HEK293 (cell line): Measurements from ENCODE around the gene FSTL4.
A peak's percentile ranks its signal among the peaks of the same experiment; 100 is the strongest.

Experiments
- CTCF ChIA-PET: fragments of 350-600 bp; formaldehyde crosslinking; extraction: SDS; loops from one replicate; lab custom pipeline; 2021; ENCODE audit warnings: antibody characterized with exemption; lab: Yijun Ruan, JAX
- POLR2A ChIA-PET: fragments of 300-600 bp; formaldehyde crosslinking; extraction: SDS; loops from one replicate; lab custom pipeline; 2020; ENCODE audit warnings: antibody characterized with exemption, inconsistent platforms; lab: Yijun Ruan, JAX
- H3K27ac ChIP-seq: fragments of 200-500 bp; sonication (Bioruptor generic); 2 replicates; pipeline ENCODE4 v1.5.1; 2014; ENCODE audit warnings: low read depth, low read length, control low read depth, inconsistent platforms; ENCODE audit errors: extremely low read depth
- H3K36me3 ChIP-seq, 2 experiments: fragments of 200-500 bp in 1 of 2; sonication (Bioruptor generic) in 1 of 2; 1 replicate in 1 of 2; 2 replicates in 1 of 2; pipeline ENCODE4 v1.5.1; 2014 to 2017; ENCODE audit warnings: inconsistent platforms in 2 of 2, low read length in 2 of 2; ENCODE audit not compliant: control insufficient read depth in 2 of 2, insufficient read depth in 1 of 2
- H3K4me1 ChIP-seq: fragments of 200-500 bp; sonication (Bioruptor generic); 2 replicates; pipeline ENCODE4 v1.5.1; 2014; ENCODE audit warnings: mild to moderate bottlenecking, low read length, inconsistent platforms; ENCODE audit not compliant: control insufficient read depth, insufficient read depth
- H3K4me3 ChIP-seq: 2 replicates; pipeline ENCODE4 v1.5.1; 2011; ENCODE audit warnings: low read depth, mild to moderate bottlenecking, control low read depth, low read length, moderate library complexity
- H3K9me3 ChIP-seq: fragments of 200-500 bp; sonication (Bioruptor generic); 2 replicates; pipeline ENCODE4 v1.5.1; 2014; ENCODE audit warnings: low read depth, low read length, inconsistent platforms; ENCODE audit not compliant: control insufficient read depth, insufficient read depth
- BCL11B ChIP-seq: fragments of 450-650 bp; formaldehyde crosslinking; IDR thresholded peaks from 2 replicates; pipeline ENCODE4 v1.5.1; 2016; ENCODE audit warnings: low read depth, missing biosample characterization, missing genetic modification characterization
- EGR2 ChIP-seq: fragments of 450-650 bp; formaldehyde crosslinking; IDR thresholded peaks from 2 replicates; pipeline ENCODE4 v1.5.1; 2016; ENCODE audit warnings: low read depth, missing biosample characterization, missing genetic modification characterization
- FEZF1 ChIP-seq: fragments of 450-650 bp; formaldehyde crosslinking; IDR thresholded peaks from 2 replicates; pipeline ENCODE4 v1.5.1; 2016; ENCODE audit warnings: missing biosample characterization, missing genetic modification characterization
- GLI2 ChIP-seq: fragments of 450-650 bp; formaldehyde crosslinking; IDR thresholded peaks from 2 replicates; pipeline ENCODE4; 2017; ENCODE audit warnings: missing biosample characterization, missing genetic modification characterization, low read depth, borderline replicate concordance
- KLF7 ChIP-seq: fragments of 450-650 bp; formaldehyde crosslinking; IDR thresholded peaks from 2 replicates; pipeline ENCODE4 v1.5.1; 2016; ENCODE audit warnings: missing biosample characterization, missing genetic modification characterization, borderline replicate concordance
- ZFHX2 ChIP-seq: fragments of 450-650 bp; formaldehyde crosslinking; conservative IDR thresholded peaks from 2 replicates; pipeline ENCODE4 v1.5.1; 2016; ENCODE audit warnings: missing biosample characterization, missing genetic modification characterization
- ZIC2 ChIP-seq: fragments of 450-650 bp; formaldehyde crosslinking; IDR thresholded peaks from 2 replicates; pipeline ENCODE4 v1.5.1; 2016; ENCODE audit warnings: missing biosample characterization, missing genetic modification characterization
- ZNF112 ChIP-seq: fragments of 450-650 bp; formaldehyde crosslinking; IDR thresholded peaks from 2 replicates; pipeline ENCODE4 v1.5.0; 2017; ENCODE audit warnings: missing biosample characterization, missing genetic modification characterization
- ZNF214 ChIP-seq: fragments of 450-650 bp; formaldehyde crosslinking; IDR thresholded peaks from 2 replicates; pipeline ENCODE4 v1.5.1; 2017; ENCODE audit warnings: missing biosample characterization, mild to moderate bottlenecking, missing genetic modification characterization, borderline replicate concordance
- ZNF280D ChIP-seq: fragments of 450-650 bp; formaldehyde crosslinking; IDR thresholded peaks from 2 replicates; pipeline ENCODE4 v1.5.1; 2016; ENCODE audit warnings: missing biosample characterization, missing genetic modification characterization
- ZNF37A ChIP-seq: fragments of 450-650 bp; IDR thresholded peaks from 2 replicates; pipeline ENCODE4 v1.5.1; 2018; ENCODE audit warnings: missing biosample characterization, missing genetic modification characterization
- ZNF488 ChIP-seq: fragments of 450-650 bp; formaldehyde crosslinking; IDR thresholded peaks from 2 replicates; pipeline ENCODE4 v1.5.1; 2016; ENCODE audit warnings: missing biosample characterization, missing genetic modification characterization
- ZNF580 ChIP-seq: fragments of 450-650 bp; formaldehyde crosslinking; IDR thresholded peaks from 2 replicates; pipeline ENCODE4 v1.5.1; 2016; ENCODE audit warnings: missing biosample characterization, missing genetic modification characterization
- ZSCAN23 ChIP-seq: fragments of 450-650 bp; formaldehyde crosslinking; IDR thresholded peaks from 2 replicates; pipeline ENCODE4 v1.5.1; 2016; ENCODE audit warnings: missing biosample characterization, missing genetic modification characterization
- TF ChIP-seq, protein P1 (sequence below): fragments of 450-650 bp; IDR thresholded peaks from 2 replicates; pipeline ENCODE4 v1.5.1; 2018; ENCODE audit warnings: missing biosample characterization, mild to moderate bottlenecking, missing genetic modification characterization

FSTL4 gene

DNA sequence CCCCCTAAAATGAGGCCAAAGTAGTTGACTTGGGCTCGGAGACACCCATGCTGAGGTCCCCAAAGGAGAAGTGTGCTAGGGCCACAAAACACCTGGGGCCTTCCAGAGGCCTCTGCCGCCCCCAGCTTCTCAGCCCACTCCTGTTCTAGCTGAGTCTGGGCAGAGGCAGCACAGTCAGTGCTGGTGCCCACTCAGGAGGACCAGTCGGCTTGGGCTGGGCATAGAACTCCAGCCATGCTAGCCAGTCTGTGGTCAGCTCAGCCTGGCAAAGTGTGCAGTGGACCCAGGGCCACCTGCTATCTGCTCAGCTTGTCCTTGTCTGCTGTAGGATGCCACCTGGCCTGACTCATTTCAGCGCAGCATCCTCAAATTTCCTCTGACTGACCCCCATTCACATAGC is 254.6 kb downstream of the FSTL4 start:
- peak; percentile 65 for TF ChIP-seq ZFHX2 (tag by site-specific recombination)
- TF ChIP-seq ZNF488 (tag by site-specific recombination), result no peak
- TF ChIP-seq, protein P1, sequence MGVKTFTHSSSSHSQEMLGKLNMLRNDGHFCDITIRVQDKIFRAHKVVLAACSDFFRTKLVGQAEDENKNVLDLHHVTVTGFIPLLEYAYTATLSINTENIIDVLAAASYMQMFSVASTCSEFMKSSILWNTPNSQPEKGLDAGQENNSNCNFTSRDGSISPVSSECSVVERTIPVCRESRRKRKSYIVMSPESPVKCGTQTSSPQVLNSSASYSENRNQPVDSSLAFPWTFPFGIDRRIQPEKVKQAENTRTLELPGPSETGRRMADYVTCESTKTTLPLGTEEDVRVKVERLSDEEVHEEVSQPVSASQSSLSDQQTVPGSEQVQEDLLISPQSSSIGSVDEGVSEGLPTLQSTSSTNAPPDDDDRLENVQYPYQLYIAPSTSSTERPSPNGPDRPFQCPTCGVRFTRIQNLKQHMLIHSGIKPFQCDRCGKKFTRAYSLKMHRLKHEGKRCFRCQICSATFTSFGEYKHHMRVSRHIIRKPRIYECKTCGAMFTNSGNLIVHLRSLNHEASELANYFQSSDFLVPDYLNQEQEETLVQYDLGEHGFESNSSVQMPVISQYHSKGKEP, result no peak
- TF ChIP-seq EGR2 (tag by site-specific recombination), result peak; percentile 40; the same call in 1 of the 2 replicates
- Histone ChIP-seq H3K9me3 (no peaks in the 10 kb centered on the region), H3K4me3 (no peak overlapping the region), H3K27ac (no peak overlapping the region), H3K36me3 (no peaks in the 10 kb centered on the region), H3K4me1 (peaks cover 15% of the 10 kb centered on the region)
- ChIA-PET POLR2A (no interaction called here), CTCF (interaction anchor here (0.8 to 1.0 kb wide), 2 partner anchors 11 to 526 kb away, joined by 3 read pairs; no protein-coding TSS in a partner anchor)

DNA sequence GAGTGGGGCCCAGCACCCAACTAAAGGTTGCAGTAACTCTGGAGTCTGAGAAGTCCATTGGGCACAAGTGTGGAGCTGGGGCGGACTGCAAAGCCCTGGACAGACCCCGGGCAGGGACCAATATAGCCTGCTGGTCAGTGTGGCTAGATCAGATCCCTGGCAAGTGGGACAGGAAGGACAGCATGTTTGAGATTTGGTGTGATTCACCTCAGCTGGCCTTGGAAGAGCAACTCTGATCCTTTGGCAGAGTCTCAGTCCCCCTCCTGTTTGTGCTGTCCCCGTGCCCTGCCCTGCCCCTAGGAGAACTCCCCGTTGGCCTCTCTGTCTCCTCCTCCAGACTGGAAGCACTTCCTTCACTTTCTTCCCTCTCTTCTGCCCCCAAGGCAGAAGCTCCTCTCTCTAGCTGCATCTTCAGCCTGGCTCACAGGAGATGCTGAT is 255.3 kb downstream of the FSTL4 start:
- H3K36me3 ChIP-seq, result no peaks in the 10 kb centered on the region
- POLR2A ChIA-PET, result no interaction called here
- H3K27ac ChIP-seq, result no peak overlapping the region
- peaks cover 15% of the 10 kb centered on the region for H3K4me1 ChIP-seq
- CTCF ChIA-PET, result interaction anchor here (0.8 kb wide), 1 partner anchor 526 kb away, joined by 3 read pairs; no protein-coding TSS in a partner anchor
- no peak overlapping the region for H3K4me3 ChIP-seq
- TF ChIP-seq ZIC2 (tag by site-specific recombination), result no peak
- TF ChIP-seq ZNF37A (tag by site-specific recombination), result no peak
- TF ChIP-seq BCL11B, result no peak
- no peak for TF ChIP-seq KLF7 (tag by site-specific recombination)
- TF ChIP-seq FEZF1 (tag by site-specific recombination), result no peak
- no peaks in the 10 kb centered on the region for H3K9me3 ChIP-seq

DNA sequence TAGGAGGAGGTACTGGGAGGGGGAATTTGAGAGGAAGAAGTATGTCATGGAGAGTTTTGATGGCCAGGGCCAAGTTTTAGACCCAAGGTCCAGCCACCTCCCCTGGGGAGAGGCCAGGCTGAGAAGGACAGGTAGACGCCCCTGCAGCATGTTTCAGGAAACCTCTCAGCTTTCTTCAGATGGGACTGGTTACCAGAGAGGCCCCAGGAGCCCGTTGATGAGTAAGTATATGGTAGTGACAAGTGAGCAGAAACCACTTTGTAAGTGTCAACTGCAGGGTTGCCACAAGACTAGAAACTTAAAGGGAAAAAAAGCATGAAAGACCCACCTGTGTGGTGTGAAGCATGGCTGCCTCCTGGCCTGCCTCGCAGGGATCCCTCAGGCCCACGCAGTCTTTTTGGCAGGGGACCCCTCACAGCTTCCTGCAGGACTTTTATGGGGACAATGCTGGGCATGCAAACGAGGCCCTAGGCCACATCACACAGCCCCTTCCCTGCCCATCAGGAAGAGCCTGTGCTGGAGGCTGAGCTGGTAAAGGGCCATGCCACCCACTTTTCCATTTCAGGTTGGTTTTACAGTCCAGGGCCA is 255.9 kb downstream of the FSTL4 start:
- POLR2A ChIA-PET, result no interaction called here
- Histone ChIP-seq H3K4me3 (no peak overlapping the region), H3K36me3 (no peaks in the 10 kb centered on the region), H3K27ac (no peak overlapping the region), H3K9me3 (no peaks in the 10 kb centered on the region), H3K4me1 (peaks cover 11% of the 10 kb centered on the region)
- no peak for TF ChIP-seq ZNF280D
- no peak for TF ChIP-seq ZNF214
- no peak for TF ChIP-seq ZNF112 (tag by site-specific recombination)
- TF ChIP-seq ZSCAN23 (tag by site-specific recombination), result no peak
- no peak for TF ChIP-seq ZNF580 (tag by site-specific recombination)
- no peak for TF ChIP-seq GLI2 (tag by site-specific recombination)
- CTCF ChIA-PET, result no interaction called here
